Measurements from ENCODE around the gene KCMF1.

- TF ChIP-seq HDAC6 (IDR thresholded peaks at IDR 0.05; ENCODE audit: low read depth, low read length) (no peak), ZNF318 (IDR thresholded peaks at IDR 0.05; ENCODE audit: borderline replicate concordance in 1 of 2, low read depth in 1 of 2) (no peak), MAFG (tag; conservative IDR thresholded peaks at IDR 0.05) (no peak), CTCF (IDR thresholded peaks at IDR 0.05 in 2 of 3, conservative IDR thresholded peaks at IDR 0.05 in 1 of 3; ENCODE audit: insufficient read depth in 2 of 3, low read depth in 1 of 3, low read length in 3 of 3) (no peak)
Measured at GRCh38 chr2:85002534-85002933, 31.6 kb downstream of the KCMF1 start.

Data from K562 (cell line).